Measurements from ENCODE around the gene DNAH1.

DNAH1 gene

DNA sequence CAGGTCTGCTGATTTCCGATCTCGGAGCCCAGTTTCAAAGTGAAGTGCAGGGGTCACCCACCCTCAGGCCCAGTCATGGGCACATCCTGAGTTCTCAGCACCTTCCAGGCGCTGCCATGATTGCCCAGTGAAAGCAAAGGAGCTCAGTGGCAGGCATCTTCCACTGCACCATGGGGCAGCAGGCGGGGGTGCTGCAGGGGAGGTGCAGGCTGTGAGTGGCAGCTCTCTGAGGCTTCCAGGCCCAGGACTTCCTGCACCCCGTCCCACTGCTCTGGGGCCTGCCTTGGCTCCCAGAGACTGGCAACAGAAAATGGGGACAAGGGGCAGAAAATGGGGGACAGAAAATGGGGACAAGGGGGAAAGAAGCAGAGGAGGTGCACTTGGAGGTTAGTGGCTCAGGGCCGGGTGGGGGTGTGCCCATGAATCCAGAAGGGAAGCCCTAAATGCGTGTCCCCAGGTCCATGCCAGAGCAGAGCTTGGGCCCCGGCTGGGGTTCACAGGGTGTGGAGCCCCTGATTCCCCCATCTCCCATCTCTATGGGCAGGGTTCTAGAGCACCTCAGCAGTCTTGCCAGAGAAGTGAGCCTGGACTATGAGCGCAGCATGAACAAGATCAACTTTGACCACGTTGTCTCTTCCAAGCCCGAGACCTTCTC lies 28.0 kb downstream of the DNAH1 start:
- no peak for DNase-seq

DNA sequence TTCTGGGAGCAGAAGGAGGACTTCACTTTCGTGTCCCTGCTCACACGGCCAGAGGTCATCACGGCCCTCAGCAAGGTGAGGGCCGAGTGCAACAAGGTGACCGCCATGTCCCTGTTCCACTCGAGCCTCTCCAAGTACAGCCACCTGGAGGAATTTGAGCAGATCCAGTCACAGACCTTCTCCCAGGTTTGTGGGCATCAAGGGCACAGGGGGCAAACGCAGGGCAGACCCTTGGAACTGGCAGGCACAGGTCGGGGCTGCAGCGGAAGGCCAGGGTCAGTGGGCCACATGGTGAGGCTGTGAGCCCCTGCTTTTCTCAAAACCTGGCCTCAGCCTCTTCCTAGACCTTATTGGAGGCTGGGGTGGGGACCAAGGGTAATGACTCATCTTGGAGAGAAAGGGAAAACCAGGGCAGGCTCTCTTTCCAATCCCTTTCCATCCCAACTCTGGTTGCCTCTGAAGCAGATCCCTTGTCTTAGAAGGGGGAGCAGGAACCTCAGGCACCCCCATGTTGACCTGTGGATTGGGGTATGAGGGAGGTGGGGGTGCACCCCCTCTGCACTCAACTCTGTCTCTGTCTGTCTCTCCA lies 29.5 kb downstream of the DNAH1 start:
- no peak for DNase-seq

DNA sequence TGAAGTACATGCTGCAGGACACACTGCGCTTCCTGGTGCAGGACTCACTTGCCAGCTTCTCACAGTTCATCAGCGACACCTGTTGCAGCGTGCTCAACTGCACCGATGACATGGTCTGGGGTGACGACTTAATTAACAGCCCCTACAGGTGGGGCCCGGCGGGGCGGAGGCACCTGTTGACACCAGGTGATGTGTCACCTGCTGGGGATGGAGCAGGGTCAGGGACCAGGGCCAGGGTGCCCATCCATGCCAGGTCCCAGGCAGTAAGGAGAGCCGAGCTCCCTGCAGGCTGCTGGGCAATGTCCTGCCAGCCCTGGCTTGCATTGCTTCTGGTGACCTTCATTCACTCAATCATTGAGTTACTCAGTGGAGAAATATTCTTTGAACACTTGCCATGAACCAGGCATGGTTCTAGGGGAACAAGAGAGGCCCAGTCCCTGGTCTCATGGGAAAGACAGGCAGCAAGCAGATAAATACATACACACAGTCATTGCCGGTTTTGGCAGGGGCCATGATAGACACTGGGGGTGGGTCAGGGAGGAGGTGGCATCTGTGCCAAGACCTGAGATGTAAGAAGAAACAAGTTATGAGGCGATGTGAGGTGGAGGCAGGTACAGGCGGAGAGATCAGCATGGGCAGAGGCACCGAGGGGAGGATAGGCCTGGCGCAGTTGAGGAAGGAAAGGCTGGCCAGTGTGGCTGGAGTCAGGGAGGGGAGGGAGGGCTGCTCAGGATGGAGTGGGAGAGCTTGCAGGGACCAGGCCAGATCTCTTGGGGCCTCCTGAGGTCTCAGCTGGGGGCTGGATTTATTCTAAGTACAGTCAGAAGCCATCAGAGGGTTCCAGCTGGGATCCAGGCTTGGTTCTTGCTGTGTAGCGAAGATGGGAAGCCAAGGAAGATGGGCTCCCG lies 30.8 kb downstream of the DNAH1 start:
- no peak for DNase-seq

DNA sequence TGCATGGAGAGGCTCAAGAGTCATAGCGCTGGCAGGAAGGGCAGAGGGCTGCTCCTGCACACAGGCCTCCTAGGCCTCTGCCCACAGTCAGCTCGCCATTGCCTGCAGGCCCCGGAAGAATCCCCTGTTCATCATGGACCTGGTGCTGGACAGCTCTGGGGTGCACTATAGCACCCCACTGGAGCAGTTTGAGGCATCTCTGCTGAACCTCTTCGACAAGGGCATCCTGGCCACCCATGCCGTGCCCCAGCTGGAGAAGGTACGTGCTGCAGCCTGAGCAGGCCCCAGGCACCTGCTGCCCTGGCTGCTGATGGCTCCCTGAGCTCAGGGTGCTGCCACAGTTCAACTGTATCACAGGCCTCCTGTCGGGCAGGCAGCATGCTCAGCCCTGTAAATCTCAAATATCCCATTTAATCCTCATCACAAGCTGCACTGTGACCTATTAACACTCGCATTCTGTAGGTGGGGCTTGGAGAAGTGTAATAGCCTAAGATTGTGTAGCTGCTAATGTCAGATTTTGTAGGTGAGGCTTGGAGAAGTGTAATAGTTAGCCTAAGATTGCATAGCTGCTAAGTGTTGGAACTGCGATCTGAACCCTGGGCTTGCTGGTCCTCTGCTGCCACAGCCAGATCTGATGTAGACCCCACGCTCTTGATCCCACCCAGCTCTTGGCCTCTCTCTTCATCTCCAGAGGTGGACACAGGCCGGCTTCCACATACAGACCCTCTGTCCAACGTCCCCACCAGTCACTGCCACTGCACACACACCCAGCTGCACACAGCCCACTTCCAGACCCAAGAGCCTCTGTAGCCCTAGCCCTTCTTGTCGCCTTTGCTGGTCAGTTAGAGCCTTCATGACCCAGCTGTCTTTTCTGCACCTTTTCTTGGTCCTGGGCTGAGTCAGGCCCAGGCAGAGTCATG lies 31.9 kb downstream of the DNAH1 start:
- no peak for DNase-seq

DNA sequence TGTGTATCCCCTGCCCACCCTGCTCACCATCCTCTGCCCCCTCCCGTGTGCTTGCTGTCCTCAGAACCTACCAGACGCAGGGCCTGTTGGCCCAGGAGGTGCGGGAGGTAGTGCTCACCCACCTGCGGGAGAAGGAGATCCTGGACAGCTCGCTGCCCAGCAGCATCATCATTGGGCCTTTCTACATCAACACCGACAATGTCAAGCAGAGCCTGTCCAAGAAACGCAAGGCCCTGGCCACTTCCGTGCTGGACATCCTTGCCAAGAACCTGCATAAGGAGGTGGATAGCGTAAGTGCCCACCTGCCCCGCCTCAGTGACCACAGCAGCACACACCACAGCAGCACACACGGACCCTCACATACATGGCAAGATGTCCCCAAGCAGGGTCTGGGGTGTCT lies 33.0 kb downstream of the DNAH1 start:
- no peak for DNase-seq

DNA sequence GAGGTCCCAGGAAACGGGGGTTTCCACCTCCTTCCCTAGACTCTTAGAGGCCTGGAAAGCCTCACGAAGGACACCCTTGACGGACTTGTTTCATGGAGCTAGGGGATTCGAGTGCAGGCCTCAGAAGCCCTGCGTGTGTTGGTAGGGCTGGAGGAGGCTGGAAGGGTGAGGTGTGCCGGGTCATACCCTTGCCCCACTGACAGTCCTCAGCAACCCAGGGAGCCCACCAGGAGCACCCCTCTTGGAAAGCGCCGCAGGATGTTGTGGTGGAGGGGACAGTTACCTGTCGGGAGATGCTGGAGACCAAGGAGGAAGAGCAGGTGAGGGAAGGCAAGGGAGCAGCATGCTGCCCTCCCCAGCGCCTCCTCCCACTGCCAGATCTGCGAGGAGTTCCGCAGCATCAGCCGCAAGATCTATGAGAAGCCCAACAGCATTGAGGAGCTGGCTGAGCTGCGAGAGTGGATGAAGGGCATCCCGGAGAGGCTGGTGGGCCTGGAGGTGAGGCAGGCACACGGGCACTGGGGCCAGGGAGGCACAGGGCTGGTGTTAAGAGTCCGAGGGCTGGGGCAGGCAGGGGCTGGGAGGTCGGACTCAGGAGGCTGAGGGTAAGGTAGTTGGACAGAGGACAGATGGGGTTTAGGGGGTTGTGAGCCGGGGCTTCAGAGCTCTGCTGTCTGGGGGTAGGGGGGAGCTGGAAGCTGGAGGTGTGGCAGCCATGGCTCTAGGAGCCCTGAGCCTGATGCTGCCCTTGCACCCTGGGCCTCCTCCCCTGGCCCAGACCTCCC lies 33.7 kb downstream of the DNAH1 start:
- no peak for DNase-seq

DNA sequence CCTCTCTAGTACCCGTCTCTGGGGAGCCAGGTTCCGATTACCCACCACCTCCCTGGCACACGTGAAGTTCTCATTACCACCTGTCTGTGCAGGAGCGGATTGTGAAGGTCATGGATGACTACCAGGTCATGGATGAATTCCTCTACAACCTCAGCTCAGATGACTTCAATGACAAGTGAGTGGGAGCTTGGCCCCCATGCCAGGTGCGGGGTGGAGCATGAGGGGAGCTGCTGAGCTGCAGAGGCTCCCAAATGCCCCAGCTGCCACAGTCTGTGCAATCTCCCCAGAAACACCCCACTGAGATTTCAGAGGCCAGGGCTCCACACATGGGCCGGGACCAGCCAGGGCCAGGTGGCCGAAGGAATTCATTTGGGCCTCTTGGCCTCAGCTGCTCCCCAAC lies 34.3 kb downstream of the DNAH1 start:
- DNase-seq, result no peak

DNA sequence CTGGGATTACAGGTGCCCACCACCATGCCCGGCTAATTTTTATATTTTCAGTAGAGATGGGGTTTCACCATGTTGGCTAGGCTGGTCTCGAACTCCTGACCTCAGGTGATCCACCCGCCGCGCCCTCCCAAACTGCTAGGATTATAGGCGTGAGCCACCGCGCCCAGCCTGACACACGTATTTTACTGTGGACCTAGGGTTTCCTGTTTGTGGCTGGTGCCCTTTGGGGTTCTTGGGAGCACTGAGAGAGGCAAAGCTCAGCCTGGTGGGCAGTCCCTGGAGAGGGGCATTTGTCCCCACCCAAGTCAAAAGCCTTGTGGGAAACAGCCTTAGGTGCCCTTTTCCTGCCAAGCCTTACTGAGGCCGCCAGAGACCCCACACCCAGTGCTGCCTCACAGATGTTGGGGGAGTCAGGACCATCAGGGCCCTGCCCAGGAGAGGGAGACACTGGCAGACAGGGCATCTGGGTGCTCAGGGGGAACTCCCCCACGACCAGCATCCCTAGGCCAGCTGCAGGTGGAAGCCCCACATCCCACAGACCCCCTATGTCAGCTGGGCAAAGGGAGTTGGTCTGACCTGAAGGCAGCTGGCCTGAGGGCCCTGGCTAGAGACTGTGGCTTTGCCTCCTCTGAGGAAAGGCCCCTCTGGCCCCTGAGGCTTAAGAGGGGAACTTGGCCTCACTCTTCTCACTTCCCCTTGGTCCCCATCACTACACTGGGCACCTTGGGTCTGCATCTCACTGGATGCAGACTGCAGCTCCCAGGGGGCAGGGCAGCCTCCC lies 35.1 kb downstream of the DNAH1 start:
- no peak for DNase-seq

DNA sequence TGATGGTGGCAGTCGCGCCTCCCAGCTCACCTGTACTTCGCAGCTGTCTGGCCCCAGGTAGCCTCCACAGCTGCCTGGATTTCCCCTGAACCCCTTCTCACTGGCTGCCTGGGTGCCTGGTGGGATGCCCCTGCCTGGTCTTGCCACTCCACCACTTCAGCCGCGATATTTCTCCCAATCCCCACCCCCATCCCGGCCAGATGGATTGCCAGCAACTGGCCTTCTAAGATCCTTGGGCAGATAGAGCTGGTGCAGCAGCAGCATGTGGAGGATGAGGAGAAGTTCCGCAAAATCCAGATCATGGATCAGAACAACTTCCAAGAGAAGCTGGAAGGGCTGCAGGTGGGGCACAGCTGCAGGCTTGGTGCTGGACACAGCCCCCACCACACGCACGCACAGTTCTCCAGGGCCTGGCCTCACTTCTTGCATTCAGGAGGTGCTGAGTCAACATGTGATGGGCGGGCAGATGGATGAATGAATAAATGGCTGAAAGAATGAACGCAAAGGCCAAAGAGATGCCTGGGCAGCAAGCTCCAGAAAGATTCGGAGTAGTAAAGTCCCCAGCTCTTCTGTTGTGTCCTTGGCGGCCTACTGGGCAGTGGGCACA lies 35.7 kb downstream of the DNAH1 start:
- no peak for DNase-seq

DNA sequence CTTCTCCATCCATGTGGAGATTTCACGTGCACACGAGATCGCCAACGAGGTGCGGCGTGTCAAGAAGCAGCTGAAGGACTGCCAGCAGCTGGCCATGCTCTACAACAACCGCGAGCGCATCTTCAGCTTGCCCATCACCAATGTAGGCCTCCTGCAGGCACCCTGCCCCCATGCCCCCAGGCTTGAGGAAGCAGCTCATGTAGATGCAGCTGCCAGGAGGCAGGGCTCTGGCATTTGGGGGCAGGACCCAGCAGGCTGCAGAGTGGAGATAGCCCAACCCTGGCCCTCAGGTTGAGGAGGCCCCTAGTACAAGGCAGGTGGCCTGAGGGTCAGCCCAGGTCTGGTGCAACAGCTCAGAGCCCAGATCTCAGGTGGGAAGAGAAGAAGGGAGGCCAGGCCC lies 36.4 kb downstream of the DNAH1 start:
- no peak for DNase-seq

DNA sequence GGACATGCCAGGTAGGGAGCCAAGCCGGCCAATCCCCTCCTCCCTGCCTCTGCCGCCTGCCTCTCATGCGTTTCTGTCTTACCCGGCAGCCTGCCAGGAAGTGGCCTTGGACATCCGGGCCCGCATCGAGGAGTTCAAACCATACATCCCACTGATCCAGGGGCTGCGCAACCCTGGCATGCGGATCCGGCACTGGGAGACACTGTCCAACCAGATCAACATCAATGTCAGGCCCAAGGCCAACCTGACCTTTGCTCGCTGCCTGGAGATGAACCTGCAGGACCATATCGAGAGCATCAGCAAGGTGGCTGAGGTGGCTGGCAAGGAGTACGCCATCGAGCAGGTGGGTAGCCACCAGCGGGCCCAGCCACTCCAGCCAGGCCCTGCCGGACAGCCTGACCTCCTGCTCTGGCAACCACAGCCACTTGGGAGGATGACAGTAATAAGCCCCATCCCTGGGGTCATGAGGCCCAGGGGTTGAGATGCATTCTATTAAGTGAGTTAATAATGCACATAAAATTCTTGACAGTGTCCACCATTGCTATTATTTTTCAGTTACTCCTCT lies 37.3 kb downstream of the DNAH1 start:
- no peak for DNase-seq

DNA sequence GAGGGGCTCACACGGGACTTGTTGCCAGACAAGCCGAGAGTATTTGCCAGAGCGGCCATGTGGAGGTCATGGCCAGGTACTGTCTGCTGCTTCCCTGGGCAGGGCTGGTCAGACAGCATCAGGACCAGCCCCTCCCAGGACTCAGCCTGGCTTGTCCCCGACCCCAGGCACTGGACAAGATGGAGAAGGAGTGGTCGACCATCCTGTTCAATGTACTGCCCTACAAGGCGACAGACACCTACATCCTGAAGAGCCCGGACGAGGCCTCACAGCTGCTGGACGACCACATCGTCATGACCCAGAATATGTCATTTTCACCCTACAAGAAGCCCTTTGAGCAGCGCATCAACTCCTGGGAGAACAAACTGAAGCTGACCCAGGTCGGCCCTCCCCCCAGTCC lies 38.6 kb downstream of the DNAH1 start:
- DNase-seq, result no peak

DNA sequence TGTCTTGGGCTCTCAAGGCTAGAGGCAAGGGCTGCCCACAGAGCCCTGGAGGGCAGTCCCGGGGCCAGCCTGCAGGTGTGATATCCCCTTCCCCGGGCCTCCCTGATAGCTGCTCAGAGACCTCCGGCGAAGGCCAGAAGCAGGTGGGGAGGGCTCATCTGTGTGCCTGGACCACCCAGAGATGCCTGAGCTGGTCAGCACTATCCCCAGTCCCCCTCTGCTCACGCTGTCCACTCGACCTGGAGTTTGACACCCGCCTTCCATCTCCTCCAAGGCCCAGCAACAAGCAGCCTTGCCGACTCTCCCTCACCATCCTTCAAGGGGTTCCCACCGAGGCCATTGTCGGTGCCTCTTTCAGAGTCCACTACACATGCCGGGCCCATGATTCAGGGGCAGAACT lies 39.4 kb downstream of the DNAH1 start:
- no peak for DNase-seq

DNA sequence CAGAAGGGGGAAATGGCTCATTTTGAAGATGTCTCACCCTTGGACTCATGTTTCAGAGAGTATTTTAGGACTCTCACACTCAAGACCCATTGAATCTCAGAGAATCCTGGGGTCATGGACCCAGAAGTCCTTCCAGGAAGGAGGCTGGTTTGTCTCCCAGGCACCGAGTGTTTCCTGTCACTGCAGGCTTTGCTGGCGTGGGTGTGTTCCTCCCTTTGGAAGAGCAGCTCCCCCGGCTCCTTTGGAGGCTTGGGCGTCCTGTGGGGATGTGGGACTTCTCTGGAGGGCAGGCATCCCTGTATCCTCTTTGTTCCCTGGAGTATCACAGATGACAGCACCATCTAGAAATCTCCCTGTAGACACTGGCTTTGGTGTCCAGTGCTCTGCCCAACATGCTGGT lies 40.0 kb downstream of the DNAH1 start:
- DNase-seq, result no peak

DNA sequence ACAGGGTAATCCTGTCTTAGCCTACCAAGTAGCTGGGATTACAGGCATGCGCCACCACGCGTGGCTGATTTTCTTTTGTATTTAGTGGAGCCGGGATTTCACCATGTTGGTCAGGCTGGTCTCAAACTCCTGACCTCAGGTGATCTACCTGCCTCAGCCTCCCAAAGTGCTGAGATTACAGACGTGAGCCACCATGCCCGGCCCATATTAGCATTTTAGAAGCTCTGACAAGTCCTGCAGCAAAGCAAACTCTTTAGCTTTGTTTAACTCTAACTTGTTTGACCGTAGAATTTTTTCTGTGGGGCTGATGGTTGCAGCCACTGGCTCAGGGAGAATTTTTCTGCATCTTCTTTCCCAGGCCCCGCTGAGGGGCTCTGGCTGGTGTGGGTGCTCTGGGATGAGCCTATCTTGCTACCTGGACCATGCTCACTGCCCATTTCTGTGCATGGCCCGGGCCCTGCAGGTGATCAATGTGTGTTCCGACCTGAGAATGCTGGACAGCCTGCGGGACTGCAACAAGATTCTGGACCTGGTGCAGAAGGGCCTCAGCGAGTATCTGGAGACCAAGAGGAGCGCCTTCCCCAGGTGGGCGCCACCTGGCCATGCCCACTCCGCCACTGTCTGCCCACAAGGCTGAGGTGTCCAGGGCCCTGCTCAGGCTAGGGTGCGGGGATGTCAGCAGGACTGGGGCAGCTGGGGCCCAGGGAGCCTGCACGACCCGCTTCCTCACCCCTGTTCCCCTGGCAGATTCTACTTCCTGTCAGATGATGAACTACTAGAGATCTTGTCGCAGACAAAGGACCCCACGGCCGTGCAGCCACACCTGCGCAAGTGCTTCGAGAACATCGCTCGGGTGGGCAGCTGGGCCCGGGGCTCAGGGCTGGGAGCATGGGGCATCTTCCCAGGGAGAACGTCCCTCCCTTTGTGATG lies 41.3 kb downstream of the DNAH1 start:
- DNase-seq, result no peak

DNA sequence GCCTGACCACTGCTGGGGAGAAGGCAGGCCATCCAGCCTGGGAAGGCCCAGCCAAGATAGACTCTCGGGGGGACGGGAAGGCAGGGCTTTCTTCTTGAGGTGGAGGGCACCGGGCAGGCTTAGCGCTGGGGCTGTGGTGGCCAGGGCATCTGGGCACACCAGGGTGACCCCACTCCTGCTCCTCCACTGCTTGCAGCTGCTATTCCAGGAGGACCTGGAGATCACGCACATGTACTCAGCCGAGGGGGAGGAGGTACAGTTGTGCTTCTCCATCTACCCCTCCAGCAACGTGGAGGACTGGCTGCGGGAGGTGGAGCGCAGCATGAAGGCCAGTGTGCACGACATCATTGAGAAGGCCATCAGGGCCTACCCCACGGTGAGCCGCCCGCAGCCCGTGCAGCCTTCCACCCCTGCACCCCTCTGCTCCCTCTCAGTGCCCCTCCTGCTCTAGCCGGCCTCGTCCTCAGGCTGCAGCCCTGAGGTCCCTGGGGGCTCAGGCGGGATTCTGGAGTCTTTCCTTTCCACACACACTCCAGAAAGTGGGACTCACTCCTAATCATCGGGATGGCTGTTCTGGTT lies 42.3 kb downstream of the DNAH1 start:
- no peak for DNase-seq

DNA sequence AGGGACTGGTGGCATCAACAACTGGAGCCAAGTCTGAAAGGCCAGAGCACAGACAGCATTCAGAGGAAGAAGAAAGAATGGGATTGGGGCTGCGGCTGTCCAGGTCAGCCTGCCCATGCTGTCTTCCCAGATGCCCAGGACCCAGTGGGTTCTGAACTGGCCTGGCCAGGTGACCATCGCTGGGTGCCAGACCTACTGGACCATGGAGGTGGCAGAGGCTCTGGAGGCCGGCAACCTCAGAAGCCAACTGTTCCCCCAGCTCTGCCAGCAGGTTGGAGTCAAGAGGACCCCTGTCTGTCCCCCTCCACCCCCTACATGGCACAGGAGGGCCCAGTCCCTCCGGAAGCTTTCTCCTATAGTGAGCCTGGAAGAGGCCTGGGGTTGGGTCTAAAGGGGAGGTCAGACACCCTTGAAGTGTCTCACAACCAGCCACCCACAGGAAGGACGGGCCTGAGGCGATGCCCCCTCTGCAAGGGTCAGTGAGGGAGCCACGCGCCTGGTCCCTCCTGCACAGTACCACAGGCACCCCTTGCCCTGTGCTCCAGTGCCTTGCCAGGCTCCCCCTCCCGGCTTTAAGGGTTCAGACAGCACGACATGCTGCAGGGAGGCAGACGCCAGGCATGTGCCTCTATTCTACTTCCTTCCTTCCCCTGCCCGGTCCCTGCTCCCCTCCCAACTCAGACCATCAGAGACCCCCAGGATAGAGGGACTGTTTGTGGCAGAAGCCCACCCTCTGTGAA lies 43.2 kb downstream of the DNAH1 start:
- no peak for DNase-seq

DNA sequence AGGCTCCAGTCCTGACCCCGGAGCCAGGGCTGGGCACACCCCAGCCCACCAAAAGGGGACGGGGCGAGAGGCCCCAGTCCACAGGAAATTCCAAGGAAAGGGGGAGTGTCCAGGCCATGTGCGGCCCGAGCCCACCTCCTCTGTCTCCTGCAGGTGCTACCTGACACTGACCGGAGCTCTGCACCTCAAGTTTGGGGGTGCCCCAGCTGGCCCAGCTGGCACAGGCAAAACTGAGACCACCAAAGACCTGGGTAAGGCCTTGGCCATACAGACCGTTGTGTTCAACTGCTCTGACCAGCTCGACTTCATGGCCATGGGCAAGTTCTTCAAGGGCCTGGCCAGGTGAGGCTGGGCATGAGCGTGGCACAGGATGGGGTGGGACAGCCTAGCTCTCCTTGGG lies 44.9 kb downstream of the DNAH1 start:
- DNase-seq, result no peak

Measured in islet precursor cell (in vitro differentiated cells).